ENCODE results near the gene CDCP2.

DNA sequence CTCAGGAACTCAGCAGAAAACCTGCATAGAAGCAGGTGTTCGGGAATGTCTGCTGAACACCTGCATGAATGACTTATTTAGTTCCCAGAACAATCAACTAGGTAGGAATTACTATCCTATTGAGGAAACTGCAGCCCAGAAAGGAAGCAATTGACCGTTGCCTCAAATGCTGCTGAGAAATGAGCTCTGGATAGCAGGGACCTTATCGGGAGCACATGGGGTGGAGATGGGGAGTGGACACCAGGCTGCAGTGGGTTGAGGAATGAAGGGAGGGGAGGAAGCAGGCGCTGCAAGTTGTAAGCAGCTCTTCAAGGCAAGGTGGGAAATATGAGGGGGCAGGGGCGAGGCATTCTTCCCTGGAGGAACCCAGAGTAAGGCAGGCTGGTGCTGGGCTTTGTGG lies 10.8 kb upstream of the CDCP2 start:
- TF ChIP-seq, protein P1, sequence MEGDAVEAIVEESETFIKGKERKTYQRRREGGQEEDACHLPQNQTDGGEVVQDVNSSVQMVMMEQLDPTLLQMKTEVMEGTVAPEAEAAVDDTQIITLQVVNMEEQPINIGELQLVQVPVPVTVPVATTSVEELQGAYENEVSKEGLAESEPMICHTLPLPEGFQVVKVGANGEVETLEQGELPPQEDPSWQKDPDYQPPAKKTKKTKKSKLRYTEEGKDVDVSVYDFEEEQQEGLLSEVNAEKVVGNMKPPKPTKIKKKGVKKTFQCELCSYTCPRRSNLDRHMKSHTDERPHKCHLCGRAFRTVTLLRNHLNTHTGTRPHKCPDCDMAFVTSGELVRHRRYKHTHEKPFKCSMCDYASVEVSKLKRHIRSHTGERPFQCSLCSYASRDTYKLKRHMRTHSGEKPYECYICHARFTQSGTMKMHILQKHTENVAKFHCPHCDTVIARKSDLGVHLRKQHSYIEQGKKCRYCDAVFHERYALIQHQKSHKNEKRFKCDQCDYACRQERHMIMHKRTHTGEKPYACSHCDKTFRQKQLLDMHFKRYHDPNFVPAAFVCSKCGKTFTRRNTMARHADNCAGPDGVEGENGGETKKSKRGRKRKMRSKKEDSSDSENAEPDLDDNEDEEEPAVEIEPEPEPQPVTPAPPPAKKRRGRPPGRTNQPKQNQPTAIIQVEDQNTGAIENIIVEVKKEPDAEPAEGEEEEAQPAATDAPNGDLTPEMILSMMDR (IDR thresholded peaks at IDR 0.05), result no peak
- TF ChIP-seq POLR2A (IDR thresholded peaks at IDR 0.05), result no peak
